Measurements from ENCODE around the gene HIKESHI.

DNA sequence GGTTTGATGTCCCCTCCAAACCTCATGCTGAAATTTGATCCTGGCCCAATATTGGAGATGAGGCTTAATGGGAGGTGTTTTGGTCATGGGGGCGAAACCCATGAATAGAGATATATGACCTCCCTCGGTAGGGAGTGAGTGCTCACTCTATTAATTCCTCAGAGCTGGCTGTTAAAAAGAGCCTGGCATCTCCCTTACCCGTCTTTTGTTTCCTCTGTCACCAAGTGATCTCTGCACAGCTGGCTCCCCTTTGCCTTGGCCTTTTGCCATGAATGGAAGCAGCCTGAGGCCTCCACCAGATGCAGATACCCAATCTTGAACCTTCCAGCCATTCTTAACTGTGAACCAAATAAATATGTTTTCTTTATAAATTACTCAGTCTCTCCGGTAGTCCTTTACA, 68.1 kb downstream of the HIKESHI start:
- no peak for TF ChIP-seq POLR2AphosphoS5 (IDR thresholded peaks at IDR 0.05)
- TF ChIP-seq, protein P1, sequence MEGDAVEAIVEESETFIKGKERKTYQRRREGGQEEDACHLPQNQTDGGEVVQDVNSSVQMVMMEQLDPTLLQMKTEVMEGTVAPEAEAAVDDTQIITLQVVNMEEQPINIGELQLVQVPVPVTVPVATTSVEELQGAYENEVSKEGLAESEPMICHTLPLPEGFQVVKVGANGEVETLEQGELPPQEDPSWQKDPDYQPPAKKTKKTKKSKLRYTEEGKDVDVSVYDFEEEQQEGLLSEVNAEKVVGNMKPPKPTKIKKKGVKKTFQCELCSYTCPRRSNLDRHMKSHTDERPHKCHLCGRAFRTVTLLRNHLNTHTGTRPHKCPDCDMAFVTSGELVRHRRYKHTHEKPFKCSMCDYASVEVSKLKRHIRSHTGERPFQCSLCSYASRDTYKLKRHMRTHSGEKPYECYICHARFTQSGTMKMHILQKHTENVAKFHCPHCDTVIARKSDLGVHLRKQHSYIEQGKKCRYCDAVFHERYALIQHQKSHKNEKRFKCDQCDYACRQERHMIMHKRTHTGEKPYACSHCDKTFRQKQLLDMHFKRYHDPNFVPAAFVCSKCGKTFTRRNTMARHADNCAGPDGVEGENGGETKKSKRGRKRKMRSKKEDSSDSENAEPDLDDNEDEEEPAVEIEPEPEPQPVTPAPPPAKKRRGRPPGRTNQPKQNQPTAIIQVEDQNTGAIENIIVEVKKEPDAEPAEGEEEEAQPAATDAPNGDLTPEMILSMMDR (IDR thresholded peaks at IDR 0.05), result no peak

Measured in prostate gland (tissue), 2 donors.